ENCODE data around the gene MON2.

The MON2 gene

GRCh38 chr12:62562846-62563245 is 96.2 kb downstream of the MON2 start:
- peak; percentile 40 for DNase-seq

DNA sequence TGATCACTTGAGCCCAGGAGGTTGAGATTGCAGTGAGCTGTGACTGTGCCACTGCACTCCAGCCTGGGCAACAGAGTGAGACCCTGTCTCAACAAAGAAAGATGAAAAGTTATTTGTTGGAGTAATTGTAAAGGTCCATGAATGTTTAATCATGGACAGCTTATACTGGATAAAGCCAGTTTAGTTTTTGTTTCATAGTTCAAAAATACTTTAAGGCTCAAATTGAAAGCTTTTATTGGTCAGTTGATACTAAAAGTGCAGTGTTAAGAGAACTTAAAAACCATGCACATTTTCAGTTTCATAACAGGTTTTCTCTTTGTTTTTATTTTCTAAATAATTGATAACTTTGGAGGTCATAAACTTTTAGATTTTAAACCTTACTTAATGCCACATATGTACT is 108.4 kb downstream of the MON2 start:
- DNase-seq, result no peak

- no peak for DNase-seq
These were observed 109.9 kb downstream of the MON2 start for GRCh38 chr12:62576503-62576902.

- DNase-seq, result peak; percentile 30
These were observed 112.1 kb downstream of the MON2 start for GRCh38 chr12:62578726-62579125.

GRCh38 chr12:62581288-62582064 is 114.8 kb downstream of the MON2 start:
- DNase-seq, result peak; percentile 73

DNA sequence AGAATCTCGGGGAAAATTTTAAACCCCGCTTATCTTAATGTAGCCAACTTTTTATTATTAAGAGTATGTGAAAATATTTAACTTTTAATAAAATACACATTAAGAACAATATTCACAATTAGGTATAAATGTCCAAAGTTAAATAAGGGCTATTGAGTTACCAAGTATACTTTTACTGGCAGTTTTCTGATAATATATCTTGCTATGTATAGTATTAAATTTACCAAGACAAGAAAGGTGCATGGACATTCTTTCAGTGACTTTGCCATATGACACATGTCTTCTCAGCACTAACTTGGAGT is 115.4 kb downstream of the MON2 start:
- DNase-seq, result no peak

GRCh38 chr12:62584619-62585018 is 118.0 kb downstream of the MON2 start:
- no peak for DNase-seq

DNA sequence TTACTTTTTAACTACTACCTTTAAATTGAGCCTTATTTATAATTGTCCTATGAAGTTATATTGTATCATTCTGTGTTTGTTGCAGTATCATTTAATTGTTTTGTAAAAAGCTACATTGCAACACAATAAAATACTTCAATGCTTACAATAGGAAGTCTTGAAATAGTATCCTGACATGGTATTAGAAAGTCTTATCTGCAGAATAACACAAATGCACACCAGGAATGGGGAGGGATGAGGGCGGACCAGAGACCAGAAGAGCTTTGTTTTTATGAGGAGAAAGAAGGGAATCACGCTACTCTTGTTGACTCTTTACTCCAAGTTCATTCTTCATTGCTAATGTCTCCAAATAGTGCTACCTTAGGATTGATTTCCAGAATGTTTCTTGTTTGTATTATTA is 120.2 kb downstream of the MON2 start:
- no peak for DNase-seq

DNA sequence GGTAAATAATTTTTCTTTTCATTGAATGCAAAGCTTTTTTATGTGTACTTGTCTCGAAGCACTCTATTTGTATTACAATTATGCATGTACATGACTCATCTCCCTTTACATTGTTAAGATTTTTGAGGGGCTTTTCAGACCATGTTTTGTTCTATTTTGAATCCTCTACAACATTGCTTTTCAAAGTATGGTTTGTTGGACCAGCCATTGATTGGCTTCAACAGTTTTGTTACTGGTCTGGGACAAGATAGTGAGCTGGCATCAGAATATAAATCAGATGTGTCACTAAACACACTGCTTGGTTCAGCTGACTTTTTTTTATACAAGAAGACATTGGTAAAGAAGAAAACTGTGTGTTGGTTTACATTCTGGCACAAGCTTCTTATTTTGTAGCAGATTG is 122.3 kb downstream of the MON2 start:
- peak; percentile 66 for DNase-seq

GRCh38 chr12:62597253-62597652 is 130.6 kb downstream of the MON2 start:
- DNase-seq, result no peak

- DNase-seq, result no peak
These were observed 132.2 kb downstream of the MON2 start for GRCh38 chr12:62598846-62599245.

DNA sequence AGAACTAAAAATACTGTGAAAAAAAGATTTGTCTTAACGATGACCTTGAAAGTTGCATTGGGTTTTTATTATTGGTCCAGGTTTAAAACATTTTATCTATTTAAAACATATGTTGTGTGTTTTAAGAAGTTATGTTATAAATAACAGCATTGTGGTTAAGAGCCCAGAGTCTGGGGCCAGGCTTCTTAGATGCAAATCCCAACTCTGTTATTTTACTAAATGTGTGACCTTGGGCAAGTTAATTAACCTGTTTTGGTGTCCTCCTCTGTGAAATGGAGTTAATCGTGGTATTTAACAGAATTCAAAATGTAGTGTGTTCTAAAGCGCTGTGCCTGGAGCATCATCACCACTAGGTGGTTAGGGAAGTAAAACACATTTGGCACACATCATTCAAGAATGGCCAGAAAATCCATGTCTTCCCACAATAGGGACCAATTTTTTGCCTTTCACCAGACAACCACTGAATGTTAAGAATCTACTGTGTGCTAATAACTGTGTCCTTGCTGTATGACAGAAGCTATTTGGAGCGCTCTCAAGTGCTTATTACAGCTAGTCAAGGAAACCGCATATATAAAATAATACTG is 133.3 kb downstream of the MON2 start:
- DNase-seq, result no peak

DNA sequence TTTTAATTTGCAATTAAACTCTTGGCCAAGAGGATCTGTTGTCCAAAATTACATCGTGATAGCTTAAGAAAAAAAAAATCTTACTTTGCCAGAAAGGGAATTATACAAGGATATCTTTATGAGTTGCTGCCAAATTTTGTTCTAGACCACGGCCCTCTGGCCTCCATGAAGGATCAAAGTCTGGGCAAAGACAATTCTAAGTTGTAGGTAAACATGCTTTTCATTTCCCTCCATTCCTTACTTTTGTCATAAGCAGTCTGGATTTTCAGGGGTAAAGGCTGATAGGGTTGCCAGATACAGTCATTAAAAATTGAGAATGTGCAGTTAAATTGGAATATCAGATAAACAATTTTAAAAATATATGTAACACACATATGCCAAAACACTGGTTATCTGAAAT is 135.1 kb downstream of the MON2 start:
- no peak for DNase-seq

DNA sequence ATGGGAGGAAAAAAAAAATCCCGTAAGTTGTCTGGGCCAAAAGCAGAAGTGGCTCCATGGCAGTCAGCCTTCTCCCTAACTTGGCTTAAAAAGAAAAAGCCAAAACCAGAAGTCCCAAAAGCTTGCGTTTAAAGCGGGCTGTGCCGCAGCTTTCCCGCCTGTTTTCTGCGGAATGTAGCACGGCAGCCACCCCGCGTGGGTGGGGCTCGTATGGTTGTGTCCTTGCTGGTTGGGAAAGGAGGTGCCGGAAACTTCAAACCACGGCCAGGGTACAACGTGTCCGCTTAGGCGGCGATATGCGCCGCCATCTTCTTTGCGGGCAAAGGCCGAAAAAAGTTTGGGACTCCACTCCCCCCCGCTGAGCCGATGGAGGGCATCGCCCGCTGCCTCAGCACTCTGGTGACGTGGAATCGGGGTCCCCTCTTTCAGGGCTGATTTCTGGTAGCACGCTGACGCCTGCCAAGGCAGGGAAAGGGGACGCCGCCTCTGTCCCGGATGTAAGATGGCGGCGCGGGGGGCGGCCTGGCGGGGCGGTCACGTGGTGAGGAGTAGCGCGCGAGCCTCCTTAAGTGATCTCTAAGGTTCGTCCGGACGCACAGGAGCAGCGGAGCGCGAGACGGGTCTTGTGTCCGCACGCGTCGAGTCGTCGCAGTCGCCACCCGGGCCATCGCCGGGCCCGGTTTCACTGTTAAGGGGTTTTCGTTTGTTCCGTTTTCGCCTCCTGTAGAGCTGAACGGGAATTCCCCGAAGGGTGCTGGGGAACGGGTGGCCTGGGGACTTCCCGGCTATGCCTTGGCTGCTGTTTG is 135.8 kb downstream of the MON2 start:
- peak; percentile 92 for DNase-seq

GRCh38 chr12:62603061-62603810 is 136.6 kb downstream of the MON2 start:
- DNase-seq, result peak; percentile 85

DNA sequence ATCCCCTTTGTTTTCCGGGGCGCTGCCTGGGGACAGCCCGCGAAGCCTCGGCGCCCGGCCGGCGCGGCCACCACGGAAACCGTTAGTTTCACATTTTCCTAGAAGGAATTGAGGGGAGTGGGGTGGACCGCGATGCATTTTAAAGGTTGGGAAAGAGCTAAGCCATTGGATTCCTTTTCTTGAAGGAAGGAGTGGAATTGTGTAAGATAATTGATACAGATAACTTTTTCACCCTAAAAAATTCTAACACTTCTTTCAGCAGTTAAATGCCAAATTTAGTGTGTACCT is 137.1 kb downstream of the MON2 start:
- no peak for DNase-seq

DNA sequence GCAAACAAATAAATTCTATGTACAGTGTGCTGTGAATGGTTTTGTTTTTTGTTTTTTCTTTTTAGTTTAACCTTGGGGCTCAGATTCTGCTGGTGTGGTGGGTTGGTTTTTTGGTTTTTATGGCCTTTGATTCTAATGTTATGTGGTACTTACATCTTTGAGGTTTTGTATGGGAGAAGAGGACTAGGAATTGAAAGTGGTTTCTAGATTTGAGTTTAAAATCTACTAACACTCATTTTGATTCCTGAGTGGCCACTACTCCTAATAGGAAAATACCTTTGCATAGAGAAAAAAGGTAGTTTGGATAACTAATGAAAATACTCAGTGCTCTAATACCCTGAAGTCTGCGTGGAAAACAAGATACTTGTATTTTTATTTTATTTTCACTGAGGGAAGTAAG is 137.7 kb downstream of the MON2 start:
- DNase-seq, result no peak

- peak; percentile 59 for DNase-seq
These were observed 138.2 kb downstream of the MON2 start for GRCh38 chr12:62604871-62605270.

DNA sequence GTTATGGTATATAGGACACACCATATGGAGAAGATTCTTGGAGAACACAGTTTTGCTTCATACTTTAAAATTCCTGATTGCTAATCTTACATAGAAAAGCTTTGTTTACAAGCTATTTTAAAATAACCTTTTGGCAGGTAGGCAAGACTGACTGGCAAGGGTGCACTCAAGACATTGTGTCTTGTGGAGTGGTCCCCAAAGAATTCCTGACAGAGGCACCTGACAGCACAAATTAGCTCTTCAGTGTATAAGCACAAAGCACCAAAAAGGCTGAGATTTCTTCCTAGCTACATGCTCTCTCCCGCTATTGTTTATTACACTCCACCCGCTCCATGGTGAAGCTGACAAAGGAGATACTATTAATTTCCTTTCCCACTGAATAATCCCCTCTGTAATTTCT is 139.4 kb downstream of the MON2 start:
- DNase-seq, result no peak

DNA sequence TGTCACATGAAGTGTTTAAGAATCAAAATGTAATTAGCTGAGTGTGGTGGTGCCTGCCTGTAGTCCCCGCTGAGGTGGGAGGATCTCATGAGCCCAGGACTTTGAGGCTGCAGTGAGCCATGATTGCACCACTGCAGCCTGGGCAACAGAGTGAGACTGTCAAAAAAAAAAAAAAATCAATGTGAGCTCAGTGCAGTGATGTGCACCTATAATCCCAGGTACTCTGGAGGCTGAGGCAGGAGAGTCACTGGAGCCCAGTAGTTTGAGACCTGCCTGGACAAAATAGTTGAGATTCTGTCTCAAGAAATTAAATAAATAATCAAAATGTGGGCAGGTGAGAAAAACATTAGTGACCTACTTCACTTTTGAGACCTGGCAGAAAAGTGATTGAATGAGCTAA is 140.0 kb downstream of the MON2 start:
- no peak for DNase-seq

DNA sequence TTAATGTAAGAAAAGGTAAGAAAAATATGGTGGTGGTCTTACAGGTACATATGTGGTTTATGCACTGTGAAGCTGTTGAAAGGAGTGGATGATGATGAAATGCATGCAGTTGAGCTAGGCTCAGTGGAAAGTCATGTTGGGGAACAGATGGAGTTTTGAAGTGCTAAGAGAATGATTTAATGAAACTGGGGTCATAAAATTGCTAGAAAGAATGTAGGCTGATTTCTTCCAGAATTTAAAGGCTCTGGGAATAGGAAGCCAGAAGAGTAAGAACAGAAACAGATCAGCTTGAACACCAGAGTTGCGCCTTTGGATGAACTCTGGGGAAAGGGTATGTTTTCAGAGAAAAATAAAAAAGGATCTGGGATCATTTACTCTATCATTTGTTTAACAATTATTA is 146.5 kb downstream of the MON2 start:
- DNase-seq, result peak; percentile 58

DNA sequence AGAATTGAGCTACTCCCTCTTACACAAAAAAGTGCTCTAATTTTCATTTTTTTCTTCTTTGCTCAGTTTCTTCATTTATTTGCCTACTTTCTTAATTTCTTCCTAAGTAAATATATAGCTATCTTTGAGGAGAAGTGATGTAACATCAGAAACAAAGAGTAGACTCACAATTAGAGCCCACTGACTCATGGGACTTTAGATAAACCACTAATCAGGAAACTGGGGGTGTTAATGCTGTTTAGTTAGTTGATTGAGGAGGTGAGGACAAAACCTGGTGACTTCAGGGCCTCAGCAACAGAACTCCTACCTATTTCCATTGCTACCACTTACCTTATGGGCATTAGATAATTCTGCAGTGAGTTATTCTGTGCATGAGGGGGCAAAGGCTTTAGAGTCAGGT is 151.7 kb downstream of the MON2 start:
- no peak for DNase-seq

- DNase-seq, result no peak
These were observed 152.3 kb downstream of the MON2 start for GRCh38 chr12:62618930-62619329.

Data from fibroblast of upper back skin (primary cell).